Measurements from ENCODE around the gene PLCH1. TPM values are rescaled to one million over a fixed set of nuclear protein-coding genes. Genes with fewer than 3 reads are reported as not detected.
A peak's percentile ranks its signal among the peaks of the same experiment; 100 is the strongest.

PLCH1 gene
- total and polyA plus RNA-seq, 3 donors from 2014 or later: 23.2 to 32.1 (median 29.3) TPM

DNA sequence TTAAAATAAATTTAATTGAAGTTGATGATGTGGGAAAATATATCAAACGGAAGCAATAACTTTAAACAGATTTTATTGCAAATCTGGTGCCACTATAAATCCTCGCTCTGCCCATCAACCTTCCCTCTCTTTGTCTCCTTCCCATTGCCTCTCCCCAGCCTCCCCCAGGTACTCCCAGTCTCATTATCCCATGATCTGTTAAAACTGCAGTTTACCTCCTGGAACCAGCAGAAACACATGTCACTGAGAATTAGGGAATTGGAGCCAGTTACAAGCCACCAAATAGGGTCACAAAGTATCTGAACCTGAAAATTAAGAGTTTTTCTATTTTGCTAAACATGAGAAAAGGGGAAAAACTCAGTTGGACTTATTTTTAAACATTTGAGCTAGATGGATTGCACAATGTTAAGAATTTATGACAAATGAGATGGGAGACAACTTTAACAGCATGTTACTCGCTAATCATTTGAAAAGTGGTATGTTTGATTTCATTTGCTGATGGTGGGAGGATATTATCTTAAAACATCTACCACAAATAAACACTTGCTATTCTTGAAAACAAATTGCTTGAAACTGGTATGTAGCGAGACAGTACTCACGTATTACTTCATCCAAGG, 2.4 kb downstream of the PLCH1 start:
- H3K4me1 ChIP-seq: no peaks in the 10 kb centered on the region
- no peak for DNase-seq
- no peak overlapping the region for H3K4me3 ChIP-seq
- no peaks in the 10 kb centered on the region for H3K9me3 ChIP-seq
- no peaks in the 10 kb centered on the region for H3K36me3 ChIP-seq (ENCODE audit: low read depth, missing control alignments)
- H3K27ac ChIP-seq: no peak overlapping the region
- 71 to 87% methylated on average over 5 of the region's 5 CpGs for WGBS, 2 donors
- intact Hi-C loops (cut with DNase I; ENCODE audit: low total_unique reads): no loop called here
- TF ChIP-seq POLR2A (IDR thresholded peaks at IDR 0.05): no peak
- TF ChIP-seq, protein P1, sequence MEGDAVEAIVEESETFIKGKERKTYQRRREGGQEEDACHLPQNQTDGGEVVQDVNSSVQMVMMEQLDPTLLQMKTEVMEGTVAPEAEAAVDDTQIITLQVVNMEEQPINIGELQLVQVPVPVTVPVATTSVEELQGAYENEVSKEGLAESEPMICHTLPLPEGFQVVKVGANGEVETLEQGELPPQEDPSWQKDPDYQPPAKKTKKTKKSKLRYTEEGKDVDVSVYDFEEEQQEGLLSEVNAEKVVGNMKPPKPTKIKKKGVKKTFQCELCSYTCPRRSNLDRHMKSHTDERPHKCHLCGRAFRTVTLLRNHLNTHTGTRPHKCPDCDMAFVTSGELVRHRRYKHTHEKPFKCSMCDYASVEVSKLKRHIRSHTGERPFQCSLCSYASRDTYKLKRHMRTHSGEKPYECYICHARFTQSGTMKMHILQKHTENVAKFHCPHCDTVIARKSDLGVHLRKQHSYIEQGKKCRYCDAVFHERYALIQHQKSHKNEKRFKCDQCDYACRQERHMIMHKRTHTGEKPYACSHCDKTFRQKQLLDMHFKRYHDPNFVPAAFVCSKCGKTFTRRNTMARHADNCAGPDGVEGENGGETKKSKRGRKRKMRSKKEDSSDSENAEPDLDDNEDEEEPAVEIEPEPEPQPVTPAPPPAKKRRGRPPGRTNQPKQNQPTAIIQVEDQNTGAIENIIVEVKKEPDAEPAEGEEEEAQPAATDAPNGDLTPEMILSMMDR (IDR thresholded peaks at IDR 0.05): no peak
- H3K27me3 ChIP-seq: no peaks in the 10 kb centered on the region

DNA sequence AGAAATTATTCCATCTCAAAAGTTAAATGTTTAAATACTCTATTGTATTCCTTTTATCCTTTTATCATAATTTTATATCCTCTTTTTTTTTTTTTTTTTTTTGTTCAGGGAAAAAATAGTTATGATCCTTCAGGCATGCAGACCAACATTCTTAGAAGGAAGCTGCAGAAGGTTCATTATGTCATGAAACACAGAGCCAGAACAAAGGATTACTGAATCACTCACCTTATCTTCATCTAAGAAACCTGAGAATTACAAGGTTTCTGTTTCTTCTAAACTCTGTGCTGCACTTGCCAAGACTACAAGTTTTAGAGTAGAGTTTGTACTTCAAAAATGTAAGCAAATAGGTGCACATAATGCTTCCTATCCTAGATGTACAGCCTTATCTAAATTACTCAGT, 3.3 kb downstream of the PLCH1 start:
- no peak overlapping the region for H3K27ac ChIP-seq
- no peak for DNase-seq
- no peak for TF ChIP-seq POLR2A (IDR thresholded peaks at IDR 0.05)
- TF ChIP-seq, protein P1 (IDR thresholded peaks at IDR 0.05): no peak
- H3K4me1 ChIP-seq: no peaks in the 10 kb centered on the region
- intact Hi-C loops (cut with DNase I; ENCODE audit: low total_unique reads): no loop called here
- H3K9me3 ChIP-seq: no peaks in the 10 kb centered on the region
- no peaks in the 10 kb centered on the region for H3K36me3 ChIP-seq (ENCODE audit: low read depth, missing control alignments)
- no peak overlapping the region for H3K4me3 ChIP-seq
- no peaks in the 10 kb centered on the region for H3K27me3 ChIP-seq

GRCh38 chr3:155741101-155741500, 3.8 kb downstream of the PLCH1 start:
- no peak for DNase-seq
- TF ChIP-seq POLR2A (IDR thresholded peaks at IDR 0.05): no peak
- TF ChIP-seq, protein P1 (IDR thresholded peaks at IDR 0.05): no peak
- Histone ChIP-seq H3K4me3 (no peak overlapping the region), H3K4me1 (no peaks in the 10 kb centered on the region), H3K27me3 (no peaks in the 10 kb centered on the region), H3K36me3 (ENCODE audit: low read depth, missing control alignments) (no peaks in the 10 kb centered on the region), H3K9me3 (no peaks in the 10 kb centered on the region), H3K27ac (no peak overlapping the region)
- intact Hi-C loops (cut with DNase I; ENCODE audit: low total_unique reads): no loop called here
- 87 to 92% methylated on average over 3 of the region's 3 CpGs for WGBS, 2 donors

- TF ChIP-seq POLR2A (IDR thresholded peaks at IDR 0.05): no peak
- TF ChIP-seq, protein P1 (IDR thresholded peaks at IDR 0.05): no peak
- H3K27ac ChIP-seq: no peak overlapping the region
- no peaks in the 10 kb centered on the region for H3K9me3 ChIP-seq
- DNase-seq: no peak
- no peaks in the 10 kb centered on the region for H3K36me3 ChIP-seq (ENCODE audit: low read depth, missing control alignments)
- no peak overlapping the region for H3K4me3 ChIP-seq
- WGBS, 2 donors: 24 to 33% methylated on average over 5 of the region's 5 CpGs
- no peaks in the 10 kb centered on the region for H3K4me1 ChIP-seq
- no peaks in the 10 kb centered on the region for H3K27me3 ChIP-seq
- intact Hi-C loops (cut with DNase I; ENCODE audit: low total_unique reads): no loop called here
These were observed 5.7 kb downstream of the PLCH1 start for GRCh38 chr3:155739154-155739553.

GRCh38 chr3:155738580-155739076, 6.2 kb downstream of the PLCH1 start:
- WGBS, 2 donors: 45 to 73% methylated on average over 13 of the region's 13 CpGs
- peak overlapping the region in 1 of 2 donors; percentile 10 for H3K4me3 ChIP-seq
- H3K4me1 ChIP-seq: no peaks in the 10 kb centered on the region
- H3K27ac ChIP-seq: no peak overlapping the region
- intact Hi-C loops (cut with DNase I; ENCODE audit: low total_unique reads): no loop called here
- no peaks in the 10 kb centered on the region for H3K9me3 ChIP-seq
- H3K27me3 ChIP-seq: no peaks in the 10 kb centered on the region
- DNase-seq: no peak
- TF ChIP-seq, protein P1 (IDR thresholded peaks at IDR 0.05): no peak
- no peak for TF ChIP-seq POLR2A (IDR thresholded peaks at IDR 0.05)
- no peaks in the 10 kb centered on the region for H3K36me3 ChIP-seq (ENCODE audit: low read depth, missing control alignments)
